HG02763 (cell line): ENCODE data around the gene DGAT2.
"Not testable (repeated sequence)": the region's sequence is repeated elsewhere in the genome, so short reads cannot be mapped to it uniquely, and the experiment has no call there.

Source experiments
- ATAC-seq: cut with Tn5 transposase; IDR thresholded peaks from one replicate; pipeline ENCODE4 v1.9.1; 2021; ENCODE audit warnings: mild to moderate bottlenecking, moderate library complexity; ENCODE audit not compliant: unreplicated experiment

The DGAT2 gene

GRCh38 chr11:75768112-75768908 is at the start of gene DGAT2:
TSS of gene DGAT2 (plus strand) at chr11:75768778. CDS start at chr11:75768992, 214 bp downstream.
- ATAC-seq, result peak; percentile 58

- ATAC-seq, result no peak
Observed at GRCh38 chr11:75719340-75720239, 49.0 kb upstream of the DGAT2 start.

GRCh38 chr11:75720639-75721038 is 47.9 kb upstream of the DGAT2 start:
- no peak for ATAC-seq

GRCh38 chr11:75721852-75722668 is 46.5 kb upstream of the DGAT2 start:
- ATAC-seq, result no peak

GRCh38 chr11:75722669-75723042 is 45.9 kb upstream of the DGAT2 start:
- ATAC-seq, result no peak

GRCh38 chr11:75725547-75726320 is 42.8 kb upstream of the DGAT2 start:
- no peak for ATAC-seq

GRCh38 chr11:75728992-75729391 is 39.6 kb upstream of the DGAT2 start:
- ATAC-seq, result no peak

- no peak for ATAC-seq
Observed at GRCh38 chr11:75731095-75731494, 37.5 kb upstream of the DGAT2 start.

- no peak for ATAC-seq
Observed at GRCh38 chr11:75733071-75733430, 35.5 kb upstream of the DGAT2 start.

- ATAC-seq, result no peak
Observed at GRCh38 chr11:75733431-75734107, 35.0 kb upstream of the DGAT2 start.

- no peak for ATAC-seq
Observed at GRCh38 chr11:75734491-75735180, 33.9 kb upstream of the DGAT2 start.

GRCh38 chr11:75735181-75735845 is 33.3 kb upstream of the DGAT2 start:
- ATAC-seq, result no peak

GRCh38 chr11:75737314-75737713 is 31.3 kb upstream of the DGAT2 start:
- ATAC-seq, result no peak

- ATAC-seq, result no peak
Observed at GRCh38 chr11:75740681-75741080, 27.9 kb upstream of the DGAT2 start.

GRCh38 chr11:75743159-75743558 is 25.4 kb upstream of the DGAT2 start:
- ATAC-seq, result not testable (repeated sequence)

- no peak for ATAC-seq
Observed at GRCh38 chr11:75743711-75744563, 24.6 kb upstream of the DGAT2 start.

- no peak for ATAC-seq
Observed at GRCh38 chr11:75745807-75746206, 22.8 kb upstream of the DGAT2 start.
